Right lobe of liver (tissue), 6 donors: ENCODE data around the gene TSR1. TPM values are rescaled to one million over a fixed set of nuclear protein-coding genes. Genes with fewer than 3 reads are reported as not detected.
A peak's percentile ranks its signal among the peaks of the same experiment; 100 is the strongest.

ENCODE experiments used
- ATAC-seq, 4 donors: fragments of 200-7000 bp; cut with Tn5 transposase; one replicate each; pipeline ENCODE4 v1.9.1; 2020; ENCODE audit warnings: mild to moderate bottlenecking in 4 of 4, moderate library complexity in 4 of 4
- DNase-seq, 3 donors: peaks; one replicate each; pipeline ENCODE4 v3.0.0-alpha.2; 2020
- H3K27ac ChIP-seq, 3 donors: fragments of 200-600 bp; one replicate each; pipeline ENCODE4 v1.8.0; 2022
- H3K27me3 ChIP-seq, 2 donors: fragments of 200-600 bp; one replicate each; pipeline ENCODE4 v1.8.0; 2022
- H3K36me3 ChIP-seq, 4 donors: fragments of 200-600 bp; sonication (generic) in 1 of 4; one replicate each; pipeline versions ENCODE4 v1.5.1 to v1.8.0; 2017 to 2022; ENCODE audit warnings: control low read depth in 1 of 4
- H3K4me1 ChIP-seq, 4 donors: fragments of 200-600 bp; sonication (generic) in 1 of 4; one replicate each; pipeline versions ENCODE4 v1.5.1 to v1.8.0; 2017 to 2022; ENCODE audit warnings: control low read depth in 1 of 4
- H3K4me3 ChIP-seq, 3 donors: fragments of 200-600 bp; one replicate each; pipeline ENCODE4 v1.8.0; 2022
- H3K9me3 ChIP-seq, 4 donors: fragments of 200-600 bp; sonication (generic) in 1 of 4; one replicate each; pipeline versions ENCODE4 v1.5.1 to v1.8.0; 2017 to 2022; ENCODE audit warnings: control low read depth in 1 of 4
- POLR2A ChIP-seq: fragments of 450-650 bp; IDR thresholded peaks from one replicate; pipeline ENCODE4 v1.6.1; 2017; ENCODE audit warnings: antibody characterized with exemption, mild to moderate bottlenecking
- WGBS: methylation state at CpG from one replicate; pipeline ENCODE4 v1.1.6; 2018; ENCODE audit warnings: low coverage, low lambda C conversion rate; ENCODE audit not compliant: insufficient coverage; ENCODE audit errors: missing lambda C conversion rate; 5-methylcytosine and 5-hydroxymethylcytosine counted together
- intact Hi-C, 2 donors: fragments of 100-400 bp; cut with DNase I; formaldehyde crosslinking; loops; one replicate each; pipeline versions ENCODE4 v1.11.2 to v1.14.1; 2022
- total RNA-seq, 6 experiments: library from RNA; depleted of rRNA in 2 of 6; stranded (reverse); fragments of >200 nt in 2 of 6; fragmentation: NEBNext Ultra II Directional in 3 of 6; extraction: Animal tissue kit (Norgen Biotek cat#: 25700) in 3 of 6; gene quantifications; one replicate each; pipeline versions ENCODE4 v1.1.0 to v1.2.4, GENCODE V29; 2016 to 2023
- TF ChIP-seq, protein P1 (sequence below), 4 donors: fragments of 200-600 bp in 3 of 4; fragments of 450-650 bp in 1 of 4; IDR thresholded peaks; one replicate each; pipeline versions ENCODE4 v1.5.1 to v1.8.0; 2016 to 2022; ENCODE audit warnings: antibody characterized with exemption in 4 of 4, mild to moderate bottlenecking in 2 of 4
- donor health status: DM: no; HTN: yes; CAD: no.
- donor health status: DM: no; HTN: no; CAD: no.
- donor health status: DM: no; HTN: no; CAD: no.
- donor health status: DM: no; HTN: yes; CAD: no.
- donor health status: DM: no; HTN: yes; CAD: no.

The TSR1 gene
- total RNA-seq, 6 experiments from 2014 or later = 9.7 to 26.2 (median 13.1) TPM

DNA sequence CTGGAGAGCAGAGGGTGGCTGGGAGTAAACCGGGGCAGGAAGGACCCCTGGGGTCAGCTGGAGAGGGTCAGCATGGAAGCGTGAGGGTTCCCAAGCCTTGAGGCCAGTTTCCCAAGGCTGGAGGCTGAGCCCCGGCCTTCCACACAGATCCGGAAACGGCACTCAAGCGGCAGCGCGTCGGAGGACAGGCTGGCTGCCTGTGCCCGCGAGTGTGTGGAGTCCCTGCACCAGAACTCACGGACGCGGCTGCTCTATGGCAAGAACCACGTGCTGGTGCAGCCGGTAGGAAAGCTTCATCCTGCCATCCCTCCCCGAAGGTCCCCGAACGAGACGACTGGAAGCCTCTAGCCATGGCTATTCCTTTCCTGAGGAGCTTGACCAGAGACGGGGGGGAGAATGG is 27.1 kb upstream of the TSR1 start:
- WGBS = 100% methylated on average over 2 of the region's 21 CpGs
- ATAC-seq (no peak), DNase-seq (no peak)
- H3K27ac ChIP-seq = no peak overlapping the region
- H3K36me3 ChIP-seq = peaks cover 0 to 2% (median 0%) of the 10 kb centered on the region in 4 donors
- H3K27me3 ChIP-seq = no peaks in the 10 kb centered on the region
- intact Hi-C loops = no loop called here
- no peak overlapping the region for H3K4me3 ChIP-seq
- H3K4me1 ChIP-seq = no peaks in the 10 kb centered on the region
- TF ChIP-seq, protein P1, sequence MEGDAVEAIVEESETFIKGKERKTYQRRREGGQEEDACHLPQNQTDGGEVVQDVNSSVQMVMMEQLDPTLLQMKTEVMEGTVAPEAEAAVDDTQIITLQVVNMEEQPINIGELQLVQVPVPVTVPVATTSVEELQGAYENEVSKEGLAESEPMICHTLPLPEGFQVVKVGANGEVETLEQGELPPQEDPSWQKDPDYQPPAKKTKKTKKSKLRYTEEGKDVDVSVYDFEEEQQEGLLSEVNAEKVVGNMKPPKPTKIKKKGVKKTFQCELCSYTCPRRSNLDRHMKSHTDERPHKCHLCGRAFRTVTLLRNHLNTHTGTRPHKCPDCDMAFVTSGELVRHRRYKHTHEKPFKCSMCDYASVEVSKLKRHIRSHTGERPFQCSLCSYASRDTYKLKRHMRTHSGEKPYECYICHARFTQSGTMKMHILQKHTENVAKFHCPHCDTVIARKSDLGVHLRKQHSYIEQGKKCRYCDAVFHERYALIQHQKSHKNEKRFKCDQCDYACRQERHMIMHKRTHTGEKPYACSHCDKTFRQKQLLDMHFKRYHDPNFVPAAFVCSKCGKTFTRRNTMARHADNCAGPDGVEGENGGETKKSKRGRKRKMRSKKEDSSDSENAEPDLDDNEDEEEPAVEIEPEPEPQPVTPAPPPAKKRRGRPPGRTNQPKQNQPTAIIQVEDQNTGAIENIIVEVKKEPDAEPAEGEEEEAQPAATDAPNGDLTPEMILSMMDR (IDR thresholded peaks at IDR 0.05) = no peak
- no peak for TF ChIP-seq POLR2A
- no peaks in the 10 kb centered on the region for H3K9me3 ChIP-seq

GRCh38 chr17:2362881-2363280 is 26.6 kb upstream of the TSR1 start:
- Histone ChIP-seq H3K27me3 (no peaks in the 10 kb centered on the region), H3K4me1 (no peaks in the 10 kb centered on the region), H3K9me3 (no peaks in the 10 kb centered on the region), H3K36me3 (peaks cover 0 to 2% (median 0%) of the 10 kb centered on the region in 4 donors), H3K27ac (no peak overlapping the region), H3K4me3 (no peak overlapping the region)
- peak in 1 of 4 donors; percentile 3 for ATAC-seq
- no peak for TF ChIP-seq POLR2A
- TF ChIP-seq, protein P1 (IDR thresholded peaks at IDR 0.05) = no peak
- no CpG with 5 or more reads among the region's 14 CpGs for WGBS
- intact Hi-C loops = no loop called here
- no peak for DNase-seq

DNA sequence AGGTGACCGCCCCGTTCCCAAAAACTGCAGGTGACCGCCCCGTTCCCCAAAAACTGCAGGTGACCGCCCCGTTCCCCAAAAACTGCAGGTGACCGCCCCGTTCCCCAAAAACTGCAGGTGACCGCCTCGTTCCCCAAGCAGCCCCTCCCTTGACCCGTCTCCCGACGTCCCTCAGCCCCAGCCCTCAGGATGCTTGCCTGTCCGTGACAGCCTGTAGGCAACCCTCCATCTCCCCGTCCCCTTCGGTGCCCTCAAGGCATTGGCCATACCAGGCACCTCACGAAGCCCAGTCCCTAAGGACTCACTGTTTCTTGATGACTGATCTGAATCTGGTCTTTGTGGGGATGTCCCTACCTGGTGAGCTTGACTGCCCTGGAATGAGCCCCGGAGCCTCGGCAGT is 26.2 kb upstream of the TSR1 start:
- no peak for TF ChIP-seq POLR2A
- TF ChIP-seq, protein P1 (IDR thresholded peaks at IDR 0.05) = no peak
- Histone ChIP-seq H3K27me3 (no peaks in the 10 kb centered on the region), H3K4me3 (no peak overlapping the region), H3K36me3 (peaks cover 0 to 2% (median 0%) of the 10 kb centered on the region in 4 donors), H3K27ac (no peak overlapping the region), H3K9me3 (no peaks in the 10 kb centered on the region), H3K4me1 (no peaks in the 10 kb centered on the region)
- intact Hi-C loops = no loop called here
- DNase-seq (no peak), ATAC-seq (no peak)
- WGBS = 97% methylated on average over 11 of the region's 19 CpGs

- DNase-seq = no peak
- peaks cover 0 to 2% (median 0%) of the 10 kb centered on the region in 4 donors for H3K36me3 ChIP-seq
These were observed 25.8 kb upstream of the TSR1 start for GRCh38 chr17:2362016-2362415.

More at GRCh38 chr17:2362016-2362415, 25.8 kb upstream of the TSR1 start:
- H3K4me3 ChIP-seq = no peak overlapping the region
- H3K9me3 ChIP-seq = no peaks in the 10 kb centered on the region
- TF ChIP-seq, protein P1 (IDR thresholded peaks at IDR 0.05) = no peak
- TF ChIP-seq POLR2A = no peak
- no peaks in the 10 kb centered on the region for H3K4me1 ChIP-seq
- WGBS = 93% methylated on average over 5 of the region's 20 CpGs
- no peaks in the 10 kb centered on the region for H3K27me3 ChIP-seq
- intact Hi-C loops = no loop called here
- ATAC-seq = no peak
- no peak overlapping the region for H3K27ac ChIP-seq
